ENCODE measurements around the gene QARS1.

The QARS1 gene

GRCh38 chr3:49121132-49121736 lies 16.7 kb upstream of the QARS1 start:
- DNase-seq (ENCODE audit: low read depth), result no peak
- TF ChIP-seq, protein P1, sequence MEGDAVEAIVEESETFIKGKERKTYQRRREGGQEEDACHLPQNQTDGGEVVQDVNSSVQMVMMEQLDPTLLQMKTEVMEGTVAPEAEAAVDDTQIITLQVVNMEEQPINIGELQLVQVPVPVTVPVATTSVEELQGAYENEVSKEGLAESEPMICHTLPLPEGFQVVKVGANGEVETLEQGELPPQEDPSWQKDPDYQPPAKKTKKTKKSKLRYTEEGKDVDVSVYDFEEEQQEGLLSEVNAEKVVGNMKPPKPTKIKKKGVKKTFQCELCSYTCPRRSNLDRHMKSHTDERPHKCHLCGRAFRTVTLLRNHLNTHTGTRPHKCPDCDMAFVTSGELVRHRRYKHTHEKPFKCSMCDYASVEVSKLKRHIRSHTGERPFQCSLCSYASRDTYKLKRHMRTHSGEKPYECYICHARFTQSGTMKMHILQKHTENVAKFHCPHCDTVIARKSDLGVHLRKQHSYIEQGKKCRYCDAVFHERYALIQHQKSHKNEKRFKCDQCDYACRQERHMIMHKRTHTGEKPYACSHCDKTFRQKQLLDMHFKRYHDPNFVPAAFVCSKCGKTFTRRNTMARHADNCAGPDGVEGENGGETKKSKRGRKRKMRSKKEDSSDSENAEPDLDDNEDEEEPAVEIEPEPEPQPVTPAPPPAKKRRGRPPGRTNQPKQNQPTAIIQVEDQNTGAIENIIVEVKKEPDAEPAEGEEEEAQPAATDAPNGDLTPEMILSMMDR (conservative IDR thresholded peaks at IDR 0.05; ENCODE audit: low read depth, low read length), result no peak
- H3K4me3 ChIP-seq (ENCODE audit: low read length), result peak overlapping the region; percentile 4

DNA sequence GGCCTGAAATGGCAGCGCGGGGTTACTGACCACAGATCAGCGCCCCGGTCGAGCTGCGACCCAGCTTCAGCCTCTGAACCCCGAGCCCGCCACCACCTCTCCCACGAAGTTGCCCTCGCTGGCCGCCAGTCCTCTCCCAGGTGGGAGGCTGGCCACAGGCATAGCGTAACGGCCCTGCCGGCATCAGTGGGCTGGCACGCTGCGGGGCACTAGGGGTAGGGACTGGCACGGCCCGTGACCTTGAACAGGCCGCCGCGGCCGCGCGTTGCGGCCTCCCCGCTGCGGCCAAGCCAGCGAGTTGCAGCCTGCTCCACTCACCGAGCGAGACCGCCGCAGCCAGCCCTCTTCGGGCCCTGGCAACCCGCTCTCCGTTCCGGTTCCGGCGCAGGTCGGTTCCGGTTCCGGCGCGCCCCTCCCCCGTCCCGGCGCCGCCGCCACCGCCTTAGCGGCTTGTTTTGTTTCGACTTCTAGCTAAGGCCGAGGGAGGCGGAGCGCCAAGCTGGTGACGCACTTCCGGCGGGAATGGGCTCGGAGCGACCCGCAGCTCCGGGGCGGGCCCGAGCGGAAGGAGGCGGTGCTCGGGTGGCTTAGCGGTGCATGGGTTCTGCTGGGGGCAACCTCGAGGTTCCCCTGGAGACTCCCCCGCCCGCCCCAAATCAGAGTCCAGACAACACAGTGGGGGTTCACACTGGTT lies 16.0 kb upstream of the QARS1 start, which contains the start of gene USP19:
Gene USP19 (minus strand): TSS at position 386 of the 694 bp plus-strand sequence. CDS start 1,678 bp downstream, outside the sequence.
- peak within 1 kb of the TSS; percentile 86 for H3K4me3 ChIP-seq (ENCODE audit: low read length)
- DNase-seq (ENCODE audit: low read depth), result peak; percentile 75
- TF ChIP-seq, protein P1 (conservative IDR thresholded peaks at IDR 0.05; ENCODE audit: low read depth, low read length), result no peak

DNA sequence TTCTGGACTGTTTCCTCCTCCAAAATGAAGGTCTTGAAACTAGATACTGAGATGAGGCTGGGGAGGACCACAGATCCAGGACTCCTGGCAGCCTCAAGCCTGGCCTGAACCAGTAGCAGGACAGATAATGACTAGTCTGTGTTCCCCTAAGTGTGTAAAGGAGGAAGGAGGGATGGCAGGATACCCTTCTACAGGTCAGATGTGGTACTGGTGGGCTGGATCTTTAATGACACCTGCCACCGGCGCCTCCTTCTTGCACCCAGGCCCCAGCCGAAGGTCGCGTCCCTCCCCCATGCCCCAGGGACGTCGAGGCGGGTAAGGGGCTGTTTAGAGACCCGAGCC lies 15.5 kb upstream of the QARS1 start:
- H3K4me3 ChIP-seq (ENCODE audit: low read length), result peak overlapping the region; percentile 86
- DNase-seq (ENCODE audit: low read depth), result no peak

DNA sequence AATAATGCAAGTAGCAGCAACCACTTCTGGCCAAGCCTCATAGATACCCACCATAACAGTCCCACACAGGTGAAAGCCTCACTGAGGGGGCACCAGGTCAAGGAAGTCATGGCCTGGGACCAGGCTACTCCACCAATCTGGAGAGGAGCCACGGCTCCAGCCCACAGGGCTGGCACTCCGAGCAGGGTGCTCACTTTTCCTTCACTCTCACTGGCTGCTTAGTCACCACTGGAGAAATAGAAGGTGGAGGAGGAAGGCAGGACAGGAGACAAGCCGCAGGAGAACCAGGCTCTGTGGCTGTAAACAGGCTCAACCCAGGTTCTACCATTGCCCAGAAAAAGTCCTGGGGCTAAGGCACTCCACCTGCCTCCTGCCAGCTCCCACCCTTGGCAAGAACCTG lies 14.9 kb upstream of the QARS1 start:
- TF ChIP-seq, protein P1 (conservative IDR thresholded peaks at IDR 0.05; ENCODE audit: low read depth, low read length), result no peak
- peak overlapping the region; percentile 86 for H3K4me3 ChIP-seq (ENCODE audit: low read length)
- no peak for DNase-seq (ENCODE audit: low read depth)

More for the DNA sequence above, 15.5 kb upstream of the QARS1 start:
- TF ChIP-seq, protein P1 (conservative IDR thresholded peaks at IDR 0.05; ENCODE audit: low read depth, low read length), result no peak

- DNase-seq (ENCODE audit: low read depth), result no peak
- TF ChIP-seq, protein P1 (conservative IDR thresholded peaks at IDR 0.05; ENCODE audit: low read depth, low read length), result no peak
- peak overlapping the region; percentile 86 for H3K4me3 ChIP-seq (ENCODE audit: low read length)
These were observed 14.5 kb upstream of the QARS1 start for GRCh38 chr3:49119036-49119435.

DNA sequence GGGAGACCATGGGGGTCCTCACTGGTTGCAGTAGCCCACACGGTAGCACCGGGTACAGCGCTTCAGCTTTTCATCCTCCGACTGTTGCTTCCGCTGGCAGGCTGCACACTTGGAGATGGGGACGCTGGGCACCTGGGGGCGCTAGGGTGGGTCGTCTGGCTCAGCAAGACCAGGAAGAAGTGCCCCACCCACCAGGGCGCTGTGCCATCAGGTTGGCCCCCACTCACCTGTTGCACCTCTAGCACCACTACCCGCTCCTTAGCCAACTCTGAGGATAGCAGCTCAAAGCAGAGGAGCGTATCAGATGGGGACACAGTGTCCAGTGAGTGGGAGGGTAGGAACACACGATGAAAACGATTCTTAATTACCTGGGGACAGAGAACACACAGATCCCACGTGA lies 7.7 kb upstream of the QARS1 start:
- TF ChIP-seq, protein P1 (conservative IDR thresholded peaks at IDR 0.05; ENCODE audit: low read depth, low read length), result no peak
- H3K4me3 ChIP-seq (ENCODE audit: low read length), result no peak overlapping the region
- no peak for DNase-seq (ENCODE audit: low read depth)

DNA sequence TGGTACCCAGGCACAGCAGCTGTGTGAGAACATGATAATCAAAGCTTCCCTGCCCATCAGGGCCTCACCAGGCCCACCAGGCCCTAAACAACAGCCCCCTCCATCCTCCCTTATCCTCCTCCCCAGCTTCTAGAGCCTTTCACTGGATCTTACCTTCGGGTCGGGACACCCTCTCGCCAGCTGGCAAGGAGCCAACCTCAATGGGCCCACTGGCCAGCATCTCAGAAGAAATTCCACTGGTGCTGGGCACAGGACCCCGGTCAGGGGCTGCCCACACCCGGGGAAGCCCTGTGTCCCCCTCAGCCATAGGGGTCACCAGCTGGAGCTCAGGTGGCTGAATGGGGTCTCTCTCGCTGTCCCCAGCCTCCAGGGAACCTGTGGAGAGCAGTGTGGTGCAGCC lies 6.8 kb upstream of the QARS1 start:
- TF ChIP-seq, protein P1 (conservative IDR thresholded peaks at IDR 0.05; ENCODE audit: low read depth, low read length), result no peak
- no peak for DNase-seq (ENCODE audit: low read depth)
- H3K4me3 ChIP-seq (ENCODE audit: low read length), result no peak overlapping the region

All from retinal pigment epithelial cell (primary cell).